Left lung (tissue), 10 donors: ENCODE measurements around the gene DPYSL4. TPM values are rescaled to one million over a fixed set of nuclear protein-coding genes. Genes with fewer than 3 reads are reported as not detected.
A peak's percentile ranks its signal among the peaks of the same experiment; 100 is the strongest.

Experiments
- ATAC-seq: fragments of 200-7000 bp; cut with Tn5 transposase; one replicate; pipeline ENCODE4 v1.9.1; 2020; ENCODE audit warnings: moderate library complexity
- DNase-seq, 4 donors: peaks; one replicate each; pipeline ENCODE4 v3.0.0-alpha.2; 2013 to 2020
- H3K27ac ChIP-seq, 2 donors: fragments of 200-600 bp; sonication (generic) in 1 of 2; one replicate each; pipeline versions ENCODE4 v1.5.0 to v1.8.0; 2020 to 2021
- H3K27me3 ChIP-seq, 2 donors: fragments of 200-600 bp; sonication (generic) in 1 of 2; one replicate each; pipeline versions ENCODE4 v1.5.0 to v1.8.0; 2020 to 2021
- H3K36me3 ChIP-seq, 2 donors: fragments of 200-600 bp; sonication (generic) in 1 of 2; one replicate each; pipeline versions ENCODE4 v1.5.0 to v1.8.0; 2020 to 2021
- H3K4me1 ChIP-seq, 2 donors: fragments of 200-600 bp; one replicate each; pipeline ENCODE4 v1.8.0; 2021
- H3K4me3 ChIP-seq, 2 donors: fragments of 200-600 bp; sonication (generic) in 1 of 2; one replicate each; pipeline versions ENCODE4 v1.5.0 to v1.8.0; 2020 to 2021; ENCODE audit warnings: mild to moderate bottlenecking in 1 of 2
- H3K9me3 ChIP-seq, 2 donors: fragments of 200-600 bp; sonication (generic) in 1 of 2; one replicate each; pipeline versions ENCODE4 v1.5.0 to v1.8.0; 2020 to 2021
- intact Hi-C, 2 donors: fragments of 100-400 bp; cut with DNase I; formaldehyde crosslinking; loops; one replicate each; pipeline versions ENCODE4 v1.11.2 to v1.14.2; 2022
- polyA plus RNA-seq, 6 donors: library from polyadenylated mRNA; unstranded; fragments of 120-200 nt; gene quantifications; one replicate each; pipeline ENCODE4 v1.2.1, GENCODE V29; 2013; ENCODE audit not compliant: insufficient read length in 6 of 6
- total RNA-seq, 2 donors: library from RNA; stranded (reverse); fragmentation: NEBNext Ultra II Directional; extraction: Animal tissue kit (Norgen Biotek cat#: 25700); gene quantifications; one replicate each; pipeline ENCODE4 v1.2.1, GENCODE V29; 2021
- TF ChIP-seq, protein P1 (sequence below), 2 donors: fragments of 200-600 bp; sonication (generic) in 1 of 2; IDR thresholded peaks; one replicate each; pipeline versions ENCODE4 v1.5.0 to v1.8.0; 2021; ENCODE audit warnings: antibody characterized with exemption in 2 of 2
- donor health status: DM: no; HTN: yes; CAD: no.
- donor health status: DM: no; HTN: no; CAD: no.

DPYSL4 gene
- total and polyA plus RNA-seq, 8 donors: 1.3 to 14.6 (median 10.4) TPM

GRCh38 chr10:132139526-132139925 lies 47.2 kb upstream of the DPYSL4 start:
- ATAC-seq: no peak
- no peaks in the 10 kb centered on the region for H3K4me1 ChIP-seq

GRCh38 chr10:132140167-132140925 lies 46.4 kb upstream of the DPYSL4 start:
- Histone ChIP-seq H3K4me3 (no peak overlapping the region), H3K4me1 (no peaks in the 10 kb centered on the region), H3K36me3 (no peaks in the 10 kb centered on the region), H3K9me3 (no peaks in the 10 kb centered on the region), H3K27ac (no peak overlapping the region), H3K27me3 (peaks cover 0 to 39% of the 10 kb centered on the region in 2 donors)
- ATAC-seq (no peak), DNase-seq (peak in 2 of 4 donors; percentile 22 to 55)
- TF ChIP-seq, protein P1, sequence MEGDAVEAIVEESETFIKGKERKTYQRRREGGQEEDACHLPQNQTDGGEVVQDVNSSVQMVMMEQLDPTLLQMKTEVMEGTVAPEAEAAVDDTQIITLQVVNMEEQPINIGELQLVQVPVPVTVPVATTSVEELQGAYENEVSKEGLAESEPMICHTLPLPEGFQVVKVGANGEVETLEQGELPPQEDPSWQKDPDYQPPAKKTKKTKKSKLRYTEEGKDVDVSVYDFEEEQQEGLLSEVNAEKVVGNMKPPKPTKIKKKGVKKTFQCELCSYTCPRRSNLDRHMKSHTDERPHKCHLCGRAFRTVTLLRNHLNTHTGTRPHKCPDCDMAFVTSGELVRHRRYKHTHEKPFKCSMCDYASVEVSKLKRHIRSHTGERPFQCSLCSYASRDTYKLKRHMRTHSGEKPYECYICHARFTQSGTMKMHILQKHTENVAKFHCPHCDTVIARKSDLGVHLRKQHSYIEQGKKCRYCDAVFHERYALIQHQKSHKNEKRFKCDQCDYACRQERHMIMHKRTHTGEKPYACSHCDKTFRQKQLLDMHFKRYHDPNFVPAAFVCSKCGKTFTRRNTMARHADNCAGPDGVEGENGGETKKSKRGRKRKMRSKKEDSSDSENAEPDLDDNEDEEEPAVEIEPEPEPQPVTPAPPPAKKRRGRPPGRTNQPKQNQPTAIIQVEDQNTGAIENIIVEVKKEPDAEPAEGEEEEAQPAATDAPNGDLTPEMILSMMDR (IDR thresholded peaks at IDR 0.05): no peak
- intact Hi-C loops: loop anchor here in 1 of 2 donors (10.0 kb wide), 1 partner anchor 256 kb away; no protein-coding TSS in a partner anchor

More at GRCh38 chr10:132139526-132139925, 47.2 kb upstream of the DPYSL4 start:
- DNase-seq: peak in 2 of 4 donors; percentile 25 to 55
- TF ChIP-seq, protein P1 (IDR thresholded peaks at IDR 0.05): no peak
- intact Hi-C loops: no loop called here
- Histone ChIP-seq H3K27ac (no peak overlapping the region), H3K36me3 (no peaks in the 10 kb centered on the region), H3K9me3 (no peaks in the 10 kb centered on the region), H3K4me3 (no peak overlapping the region), H3K27me3 (peaks cover 0 to 47% of the 10 kb centered on the region in 2 donors)

DNA sequence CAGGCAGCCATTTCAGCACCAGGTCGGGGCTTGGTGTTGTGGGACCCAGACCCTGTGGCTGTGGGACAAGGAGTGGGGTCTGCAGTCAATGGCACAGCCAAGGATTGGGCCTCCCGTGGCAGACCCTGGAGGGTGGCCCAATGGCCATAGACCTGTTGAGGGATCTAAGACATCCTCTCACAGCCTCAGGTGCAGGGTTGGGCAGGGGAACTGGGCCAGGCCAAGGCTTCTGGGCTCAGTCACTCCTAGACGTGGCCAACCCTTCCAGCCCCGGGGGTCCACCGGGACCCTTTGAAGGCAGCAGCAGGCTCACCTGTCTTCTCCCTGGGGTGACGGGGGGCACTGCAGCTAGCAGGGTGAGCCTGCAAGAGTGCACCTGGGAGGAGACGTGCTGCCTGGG lies 45.7 kb upstream of the DPYSL4 start:
- H3K27me3 ChIP-seq: peaks cover 0 to 37% of the 10 kb centered on the region in 2 donors
- H3K27ac ChIP-seq: no peak overlapping the region
- H3K36me3 ChIP-seq: no peaks in the 10 kb centered on the region
- no peaks in the 10 kb centered on the region for H3K9me3 ChIP-seq
- peak in 2 of 4 donors; percentile 23 to 64 for DNase-seq
- no peak for ATAC-seq
- no peak overlapping the region for H3K4me3 ChIP-seq
- no peaks in the 10 kb centered on the region for H3K4me1 ChIP-seq
- TF ChIP-seq, protein P1 (IDR thresholded peaks at IDR 0.05): no peak
- intact Hi-C loops: loop anchor here in 1 of 2 donors (10.0 kb wide), 1 partner anchor 256 kb away; no protein-coding TSS in a partner anchor

GRCh38 chr10:132141526-132142395 lies 45.0 kb upstream of the DPYSL4 start:
- DNase-seq: peak in 2 of 4 donors; percentile 30 to 60
- H3K4me3 ChIP-seq: no peak overlapping the region
- peaks cover 0 to 37% of the 10 kb centered on the region in 2 donors for H3K27me3 ChIP-seq
- intact Hi-C loops: loop anchor here in 1 of 2 donors (10.0 kb wide), 1 partner anchor 257 kb away; no protein-coding TSS in a partner anchor
- TF ChIP-seq, protein P1 (IDR thresholded peaks at IDR 0.05): no peak
- no peak for ATAC-seq
- H3K9me3 ChIP-seq: no peaks in the 10 kb centered on the region
- no peaks in the 10 kb centered on the region for H3K36me3 ChIP-seq
- no peak overlapping the region for H3K27ac ChIP-seq
- H3K4me1 ChIP-seq: no peaks in the 10 kb centered on the region
